ENCODE measurements around the gene PGM1. TPM values are rescaled to one million over a fixed set of nuclear protein-coding genes. Genes with fewer than 3 reads are reported as not detected.

Gene PGM1
- total RNA-seq, 1 experiment from 2014 or later: 10.7 TPM

- Histone ChIP-seq H3K9me3 (ENCODE audit: low read depth, low read length, poor library complexity, severe bottlenecking) (peaks cover 2% of the 10 kb centered on the region), H3K4me3 (ENCODE audit: low read depth, low read length, poor library complexity, severe bottlenecking) (no peak overlapping the region), H3K27ac (ENCODE audit: low read depth, low read length, poor library complexity, severe bottlenecking) (no peak overlapping the region), H3K27me3 (replicated peaks; ENCODE audit: insufficient read depth, low read depth, low read length, poor library complexity) (no peaks in the 10 kb centered on the region), H3K4me1 (ENCODE audit: insufficient read depth, low read length, poor library complexity, severe bottlenecking) (no peaks in the 10 kb centered on the region), H3K36me3 (ENCODE audit: insufficient read depth, low read length, poor library complexity, severe bottlenecking) (no peaks in the 10 kb centered on the region)
- ChIA-PET POLR2A (ENCODE audit: low non-redundant PET) (no interaction called here), CTCF (no interaction called here)
- DNase-seq (ENCODE audit: low spot score): no peak
- BruUV-seq (replicated peaks): no TSS peak
- intact Hi-C loops (cut with micrococcal nuclease; ENCODE audit: unreplicated experiment): no loop called here
- no peak for TF ChIP-seq EZH2 (IDR thresholded peaks at IDR 0.05; ENCODE audit: borderline replicate concordance, low read depth, low read length, poor library complexity, severe bottlenecking)
- TF ChIP-seq CTCF (conservative IDR thresholded peaks at IDR 0.05; ENCODE audit: low read depth, low read length): no peak
Observed at GRCh38 chr1:63640633-63641567, 47.7 kb downstream of the PGM1 start.

GRCh38 chr1:63641615-63642014, 48.4 kb downstream of the PGM1 start:
- no peak overlapping the region for H3K4me3 ChIP-seq (ENCODE audit: low read depth, low read length, poor library complexity, severe bottlenecking)
- TF ChIP-seq EZH2 (IDR thresholded peaks at IDR 0.05; ENCODE audit: borderline replicate concordance, low read depth, low read length, poor library complexity, severe bottlenecking): no peak
- no peak for TF ChIP-seq CTCF (conservative IDR thresholded peaks at IDR 0.05; ENCODE audit: low read depth, low read length)
- ChIA-PET CTCF (no interaction called here), POLR2A (ENCODE audit: low non-redundant PET) (no interaction called here)
- H3K27ac ChIP-seq (ENCODE audit: low read depth, low read length, poor library complexity, severe bottlenecking): no peak overlapping the region
- no peaks in the 10 kb centered on the region for H3K4me1 ChIP-seq (ENCODE audit: insufficient read depth, low read length, poor library complexity, severe bottlenecking)
- DNase-seq (ENCODE audit: low spot score): no peak
- no peaks in the 10 kb centered on the region for H3K36me3 ChIP-seq (ENCODE audit: insufficient read depth, low read length, poor library complexity, severe bottlenecking)
- no TSS peak for BruUV-seq (replicated peaks)
- H3K27me3 ChIP-seq (replicated peaks; ENCODE audit: insufficient read depth, low read depth, low read length, poor library complexity): no peaks in the 10 kb centered on the region
- intact Hi-C loops (cut with micrococcal nuclease; ENCODE audit: unreplicated experiment): no loop called here
- H3K9me3 ChIP-seq (ENCODE audit: low read depth, low read length, poor library complexity, severe bottlenecking): peaks cover 2% of the 10 kb centered on the region

- intact Hi-C loops (cut with micrococcal nuclease; ENCODE audit: unreplicated experiment): no loop called here
- no peak overlapping the region for H3K27ac ChIP-seq (ENCODE audit: low read depth, low read length, poor library complexity, severe bottlenecking)
- ChIA-PET CTCF (no interaction called here), POLR2A (ENCODE audit: low non-redundant PET) (no interaction called here)
- peaks cover 2% of the 10 kb centered on the region for H3K9me3 ChIP-seq (ENCODE audit: low read depth, low read length, poor library complexity, severe bottlenecking)
- H3K4me1 ChIP-seq (ENCODE audit: insufficient read depth, low read length, poor library complexity, severe bottlenecking): no peaks in the 10 kb centered on the region
- BruUV-seq (replicated peaks): no TSS peak
- no peak overlapping the region for H3K4me3 ChIP-seq (ENCODE audit: low read depth, low read length, poor library complexity, severe bottlenecking)
- TF ChIP-seq CTCF (conservative IDR thresholded peaks at IDR 0.05; ENCODE audit: low read depth, low read length): no peak
- TF ChIP-seq EZH2 (IDR thresholded peaks at IDR 0.05; ENCODE audit: borderline replicate concordance, low read depth, low read length, poor library complexity, severe bottlenecking): no peak
- no peaks in the 10 kb centered on the region for H3K27me3 ChIP-seq (replicated peaks; ENCODE audit: insufficient read depth, low read depth, low read length, poor library complexity)
- no peaks in the 10 kb centered on the region for H3K36me3 ChIP-seq (ENCODE audit: insufficient read depth, low read length, poor library complexity, severe bottlenecking)
- DNase-seq (ENCODE audit: low spot score): peak; percentile 22
Observed at GRCh38 chr1:63642901-63643300, 49.7 kb downstream of the PGM1 start.
